DMS79 (cell line): Measurements from ENCODE around the gene CRX.
"Not testable (repeated sequence)": the region's sequence is repeated elsewhere in the genome, so short reads cannot be mapped to it uniquely, and the experiment has no call there.

Experiments
- DNase-seq: peaks from one replicate; lab custom pipeline; 2025; lab: John Stamatoyannopoulos, UW

Gene CRX

GRCh38 chr19:47859838-47860237, 38.1 kb downstream of the CRX start:
- not testable (repeated sequence) for DNase-seq

- DNase-seq, result no peak
Measured at GRCh38 chr19:47860602-47861297, 39.0 kb downstream of the CRX start.

GRCh38 chr19:47861630-47862029, 39.9 kb downstream of the CRX start:
- DNase-seq, result no peak

- DNase-seq, result peak; percentile 9
Measured at GRCh38 chr19:47863514-47863936, 41.8 kb downstream of the CRX start.

- no peak for DNase-seq
Measured at GRCh38 chr19:47865166-47865565, 43.4 kb downstream of the CRX start.

- no peak for DNase-seq
Measured at GRCh38 chr19:47878906-47879305, 57.2 kb downstream of the CRX start.

GRCh38 chr19:47879385-47879784, 57.6 kb downstream of the CRX start:
- DNase-seq, result not testable (repeated sequence)

GRCh38 chr19:47881757-47882156, 60.0 kb downstream of the CRX start:
- DNase-seq, result no peak

- DNase-seq, result no peak
Measured at GRCh38 chr19:47882890-47883289, 61.2 kb downstream of the CRX start.

- DNase-seq, result no peak
Measured at GRCh38 chr19:47885067-47885463, 63.3 kb downstream of the CRX start.

- DNase-seq, result no peak
Measured at GRCh38 chr19:47886010-47886559, 64.3 kb downstream of the CRX start, which contains the start of gene SULT2A1. TSS of gene SULT2A1 (minus strand) at chr19:47886315. CDS start at chr19:47886257, 58 bp downstream.

GRCh38 chr19:47890865-47891621, 69.3 kb downstream of the CRX start:
- no peak for DNase-seq

GRCh38 chr19:47891622-47891922, 69.8 kb downstream of the CRX start:
- DNase-seq, result no peak

GRCh38 chr19:47891923-47892666, 70.4 kb downstream of the CRX start:
- DNase-seq, result no peak
